Endothelial cell of umbilical vein (primary cell): Measurements from ENCODE around the gene RAMP2. TPM values are rescaled to one million over a fixed set of nuclear protein-coding genes. Genes with fewer than 3 reads are reported as not detected.

Experiments
- BruUV-seq: library from RNA; stranded (reverse); fragments of 400-500 nt; replicated peaks from 2 replicates; lab custom pipeline; 2021; lab: Mats Ljungman, UMichigan
- CTCF ChIA-PET: fragments of 300-600, 350-600 bp; sonication (Branson Sonifier 250); formaldehyde crosslinking; loops from one replicate; lab custom pipeline; 2021; ENCODE audit warnings: antibody characterized with exemption, inconsistent platforms; lab: Charles Lee
- POLR2A ChIA-PET: fragments of 300-600, 350-600 bp; sonication (Branson Sonifier 250); formaldehyde crosslinking; loops from one replicate; lab custom pipeline; 2021; ENCODE audit warnings: antibody characterized with exemption, inconsistent platforms; lab: Charles Lee
- DNase-seq: peaks from one replicate; pipeline ENCODE4 v3.0.0-alpha.2; 2011; ENCODE audit warnings: low read depth, low spot score
- FAIRE-seq: peaks from 2 replicates; lab custom pipeline; 2011; peaks lifted over from hg19 to GRCh38; lab: Jason Lieb, UNC
- H2AFZ ChIP-seq: 2 replicates; pipeline ENCODE4 v1.6.0; 2012; ENCODE audit warnings: low read depth, low read length, control low read depth, inconsistent platforms
- H3K27ac ChIP-seq: 2 replicates; pipeline ENCODE4 v1.5.1; 2011; ENCODE audit warnings: low read depth, mild to moderate bottlenecking, control low read depth, low read length, moderate library complexity; ENCODE audit not compliant: insufficient read depth
- H3K27me3 ChIP-seq, 2 experiments: 2 replicates each; pipeline versions ENCODE4 v1.6.0 to v1.6.1; 2011; ENCODE audit warnings: low read length in 2 of 2, mixed read lengths in 1 of 2; ENCODE audit not compliant: control insufficient read depth in 2 of 2, insufficient read depth in 2 of 2
- H3K36me3 ChIP-seq, 2 experiments: 2 replicates in 1 of 2; 3 replicates in 1 of 2; pipeline ENCODE4 v1.5.1; 2011; ENCODE audit warnings: low read length in 2 of 2, mild to moderate bottlenecking in 1 of 2, moderate library complexity in 1 of 2; ENCODE audit not compliant: control insufficient read depth in 2 of 2, insufficient read depth in 2 of 2; ENCODE audit errors: extremely low read depth in 1 of 2
- H3K4me1 ChIP-seq: 3 replicates; pipeline ENCODE4 v1.5.1; 2011; ENCODE audit warnings: mild to moderate bottlenecking, low read length; ENCODE audit not compliant: control insufficient read depth, insufficient read depth; ENCODE audit errors: extremely low read depth
- H3K4me2 ChIP-seq: 2 replicates; pipeline ENCODE4 v1.6.1; 2011; ENCODE audit warnings: low read length, control low read depth, mixed read lengths; ENCODE audit not compliant: insufficient read depth
- H3K4me3 ChIP-seq, 3 experiments: fragments of 200-600 bp in 1 of 3; sonication (generic), shearing (Covaris generic) in 1 of 3; replicated peaks in 1 of 3; 2 replicates each; pipeline ENCODE4 v1.5.1; 2011 to 2016; ENCODE audit warnings: control low read depth in 3 of 3, low read length in 3 of 3, mild to moderate bottlenecking in 2 of 3, inconsistent platforms in 1 of 3, low read depth in 1 of 3, moderate library complexity in 1 of 3; ENCODE audit not compliant: insufficient read depth in 1 of 3
- H3K79me2 ChIP-seq: 2 replicates; pipeline ENCODE4 v1.6.0; 2012; ENCODE audit warnings: low read length, inconsistent platforms; ENCODE audit not compliant: control insufficient read depth, insufficient read depth
- H3K9ac ChIP-seq: replicated peaks from 2 replicates; pipeline ENCODE3; 2011; ENCODE audit warnings: low read length, control low read depth; ENCODE audit not compliant: insufficient read depth; ENCODE audit errors: extremely low read depth
- H3K9me1 ChIP-seq: replicated peaks from 3 replicates; pipeline ENCODE4 v1.6.0; 2011; ENCODE audit warnings: mild to moderate bottlenecking, low read length; ENCODE audit not compliant: control insufficient read depth, insufficient read depth; ENCODE audit errors: extremely low read depth
- H3K9me3 ChIP-seq: replicated peaks from 2 replicates; pipeline ENCODE4 v1.5.1; 2012; ENCODE audit warnings: low read length, inconsistent platforms; ENCODE audit not compliant: control insufficient read depth, insufficient read depth
- H4K20me1 ChIP-seq: replicated peaks from 2 replicates; pipeline ENCODE3; 2011; ENCODE audit warnings: mild to moderate bottlenecking, low read length; ENCODE audit not compliant: control insufficient read depth, insufficient read depth; ENCODE audit errors: extremely low read depth
- EZH2 ChIP-seq: IDR thresholded peaks from 2 replicates; pipeline ENCODE4 v1.6.1; 2012; ENCODE audit warnings: borderline replicate concordance, low read depth, mild to moderate bottlenecking, moderate library complexity, low read length, inconsistent platforms; ENCODE audit not compliant: severe bottlenecking
- FOS ChIP-seq: IDR thresholded peaks from 2 replicates; pipeline ENCODE4 v1.6.1; 2011; ENCODE audit warnings: mild to moderate bottlenecking, low read length, moderate library complexity, borderline replicate concordance; ENCODE audit not compliant: insufficient read depth
- GATA2 ChIP-seq: IDR thresholded peaks from 2 replicates; pipeline ENCODE4 v1.7.0; 2011; ENCODE audit warnings: low read depth, mild to moderate bottlenecking, moderate library complexity, mixed read lengths, low read length; ENCODE audit not compliant: insufficient read length, insufficient read depth
- JUN ChIP-seq: IDR thresholded peaks from 2 replicates; pipeline ENCODE4 v1.6.1; 2011; ENCODE audit warnings: borderline replicate concordance, low read depth; ENCODE audit not compliant: insufficient read length, insufficient read depth
- POLR2A ChIP-seq: IDR thresholded peaks from 2 replicates; pipeline ENCODE4 v1.6.1; 2012; ENCODE audit warnings: low read depth, mild to moderate bottlenecking, control low read depth, low read length
- POLR2AphosphoS5 ChIP-seq: IDR thresholded peaks from 2 replicates; pipeline ENCODE4 v1.6.1; 2012; ENCODE audit warnings: low read depth, mild to moderate bottlenecking, control low read depth, low read length, moderate library complexity; ENCODE audit not compliant: insufficient read depth
- dilution Hi-C: fragments of 300-500 bp; cut with MboI; formaldehyde crosslinking; loops from one replicate; pipeline ENCODE4 v1.15.0; 2019; ENCODE audit warnings: low sequenced_read_pairs; ENCODE audit not compliant: extremely low pct_ligation_motif_present
- intact Hi-C: fragments of 100-400 bp; cut with micrococcal nuclease; formaldehyde crosslinking; loops from one replicate; pipeline ENCODE4 v1.10.0; 2022
- polyA plus RNA-seq, 4 experiments: library from polyadenylated mRNA; depleted of rRNA in 3 of 4; stranded (reverse) in 3 of 4; unstranded in 1 of 4; fragments of >200 nt; gene quantifications; 2 replicates each; pipeline versions ENCODE4 v1.2.1 to v1.2.3, GENCODE V29; 2011 to 2012; ENCODE audit warnings: missing spikeins in 1 of 4
- total RNA-seq: library from RNA; stranded (reverse); gene quantifications from 2 replicates; pipeline ENCODE4 v1.2.3, GENCODE V29; 2021
- TF ChIP-seq, protein P1 (sequence below): IDR thresholded peaks from 2 replicates; pipeline ENCODE4 v1.6.1; 2011; ENCODE audit not compliant: insufficient read depth, insufficient read length

Gene RAMP2
- total and polyA plus RNA-seq, 2 donors (not counting 3 experiments of a cell fraction or from before 2014, with no cell fraction given) = 106 to 192 TPM

DNA sequence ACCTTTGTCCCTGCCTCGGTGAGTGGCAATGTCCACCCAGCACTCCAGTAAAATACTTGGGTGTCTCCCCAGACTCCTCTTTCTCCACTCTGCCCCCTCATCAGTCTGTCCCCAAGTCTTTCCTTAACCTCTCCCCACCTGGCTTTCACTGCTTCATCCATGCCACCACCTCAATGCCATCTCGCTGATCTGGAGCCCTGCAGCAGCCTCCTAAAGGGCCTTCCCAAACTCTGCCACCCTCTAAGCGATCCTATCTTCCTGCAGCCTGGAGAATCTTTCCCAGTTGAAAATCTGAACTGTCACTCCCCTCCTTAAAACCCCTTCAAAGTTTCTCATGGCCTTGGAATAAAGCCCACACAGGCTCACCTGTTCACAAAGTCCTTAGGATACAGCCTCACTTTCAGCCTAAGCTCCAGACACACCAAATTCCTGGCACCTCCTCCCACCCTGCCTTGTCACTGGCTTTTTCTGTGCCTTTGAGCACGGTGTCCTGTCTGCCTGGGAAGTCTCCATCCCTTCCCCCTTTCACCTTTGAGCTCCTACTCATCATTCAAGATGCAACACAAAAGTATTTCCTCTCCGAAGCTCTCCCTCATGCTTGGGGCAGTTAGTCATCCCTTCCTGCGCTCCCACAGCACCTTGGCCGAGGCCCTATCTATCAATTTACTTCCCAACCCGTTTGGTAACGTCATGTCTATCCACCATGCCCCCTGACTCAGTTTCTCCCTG lies 22.2 kb downstream of the RAMP2 start:
- no peak overlapping the region for H3K9ac ChIP-seq
- FAIRE-seq = peak; percentile 66
- peaks cover 16% of the 10 kb centered on the region in 2 experiments for H3K27me3 ChIP-seq
- TF ChIP-seq FOS (peak; percentile 78), POLR2A (no peak), GATA2 (peak; percentile 48), JUN (peak; percentile 39), EZH2 (no peak), POLR2AphosphoS5 (peak; percentile 33)
- TF ChIP-seq, protein P1, sequence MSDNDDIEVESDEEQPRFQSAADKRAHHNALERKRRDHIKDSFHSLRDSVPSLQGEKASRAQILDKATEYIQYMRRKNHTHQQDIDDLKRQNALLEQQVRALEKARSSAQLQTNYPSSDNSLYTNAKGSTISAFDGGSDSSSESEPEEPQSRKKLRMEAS = no peak
- dilution Hi-C loops (no loop called here), intact Hi-C loops (loop anchor here (5.0 kb wide), 1 partner anchor 106 kb away; the partner anchor contains the start of gene PLEKHH3)
- H3K4me3 ChIP-seq = no peak overlapping the region
- DNase-seq = peak; percentile 25
- no peaks in the 10 kb centered on the region for H3K9me1 ChIP-seq
- H3K27ac ChIP-seq = no peak overlapping the region
- peak overlapping the region; percentile 4 for H3K4me2 ChIP-seq
- H3K79me2 ChIP-seq = no peaks in the 10 kb centered on the region
- no peak overlapping the region for H2AFZ ChIP-seq
- ChIA-PET POLR2A (no interaction called here), CTCF (interaction anchor here (0.9 to 4.7 kb wide), 4 partner anchors 10 to 41 kb away, joined by 3 to 44 read pairs (median 12); partner anchors contain the start of genes BECN1 and VPS25)
- H4K20me1 ChIP-seq = no peaks in the 10 kb centered on the region
- peaks cover 0 to 8% of the 10 kb centered on the region in 2 experiments for H3K36me3 ChIP-seq
- H3K4me1 ChIP-seq = peaks cover 35% of the 10 kb centered on the region
- no TSS peak for BruUV-seq
- no peaks in the 10 kb centered on the region for H3K9me3 ChIP-seq
